Skeletal muscle satellite cell (primary cell): ENCODE results near the gene ZFAND3.
A peak's percentile ranks its signal among the peaks of the same experiment; 100 is the strongest.
"Not testable (repeated sequence)": the region's sequence is repeated elsewhere in the genome, so short reads cannot be mapped to it uniquely, and the experiment has no call there.

Source experiments
- H3K27me3 ChIP-seq: 2 replicates; pipeline ENCODE4 v1.7.0; 2013; ENCODE audit warnings: low read length; ENCODE audit not compliant: control insufficient read depth, insufficient read depth
- H3K36me3 ChIP-seq: 2 replicates; pipeline ENCODE4 v1.7.0; 2013; ENCODE audit warnings: mild to moderate bottlenecking, control low read depth, low read length; ENCODE audit not compliant: insufficient read depth
- H3K4me1 ChIP-seq: 2 replicates; pipeline ENCODE4 v1.7.0; 2013; ENCODE audit warnings: low read length; ENCODE audit not compliant: control insufficient read depth, insufficient read depth
- H3K4me2 ChIP-seq: 2 replicates; pipeline ENCODE4 v1.7.0; 2013; ENCODE audit warnings: mild to moderate bottlenecking, low read length
- H3K4me3 ChIP-seq: 2 replicates; pipeline ENCODE4 v1.7.0; 2013; ENCODE audit warnings: low read length
- H3K9ac ChIP-seq: 2 replicates; pipeline ENCODE4 v1.7.0; 2013; ENCODE audit warnings: mild to moderate bottlenecking, low read depth, low read length, moderate library complexity
- H3K9me3 ChIP-seq: replicated peaks from 2 replicates; pipeline ENCODE4 v1.7.0; 2013; ENCODE audit warnings: mild to moderate bottlenecking, control low read depth, low read length

ZFAND3 gene

GRCh38 chr6:37872373-37872745 lies 52.8 kb downstream of the ZFAND3 start:
- no peak overlapping the region for H3K4me2 ChIP-seq
- H3K27me3 ChIP-seq = no peaks in the 10 kb centered on the region
- no peaks in the 10 kb centered on the region for H3K36me3 ChIP-seq
- no peaks in the 10 kb centered on the region for H3K9me3 ChIP-seq
- H3K9ac ChIP-seq = no peak overlapping the region
- H3K4me3 ChIP-seq = no peak overlapping the region
- H3K4me1 ChIP-seq = peaks cover 21% of the 10 kb centered on the region

- Histone ChIP-seq H3K4me2 (no peak overlapping the region), H3K9me3 (no peaks in the 10 kb centered on the region), H3K9ac (no peak overlapping the region), H3K4me1 (peaks cover 14% of the 10 kb centered on the region), H3K36me3 (no peaks in the 10 kb centered on the region), H3K27me3 (no peaks in the 10 kb centered on the region), H3K4me3 (no peak overlapping the region)
These were observed 55.2 kb downstream of the ZFAND3 start for GRCh38 chr6:37874726-37875125.

GRCh38 chr6:37875561-37876309 lies 56.2 kb downstream of the ZFAND3 start:
- no peaks in the 10 kb centered on the region for H3K9me3 ChIP-seq
- no peak overlapping the region for H3K4me2 ChIP-seq
- H3K4me3 ChIP-seq = no peak overlapping the region
- H3K27me3 ChIP-seq = no peaks in the 10 kb centered on the region
- H3K4me1 ChIP-seq = peaks cover 14% of the 10 kb centered on the region
- H3K36me3 ChIP-seq = no peaks in the 10 kb centered on the region
- no peak overlapping the region for H3K9ac ChIP-seq

- no peak overlapping the region for H3K4me2 ChIP-seq
- H3K9me3 ChIP-seq = no peaks in the 10 kb centered on the region
- H3K4me3 ChIP-seq = no peak overlapping the region
- H3K27me3 ChIP-seq = no peaks in the 10 kb centered on the region
- no peaks in the 10 kb centered on the region for H3K36me3 ChIP-seq
- H3K4me1 ChIP-seq = peaks cover 16% of the 10 kb centered on the region
- H3K9ac ChIP-seq = no peak overlapping the region
These were observed 57.3 kb downstream of the ZFAND3 start for GRCh38 chr6:37876843-37877242.

GRCh38 chr6:37877373-37878149 lies 58.0 kb downstream of the ZFAND3 start:
- Histone ChIP-seq H3K4me3 (no peak overlapping the region), H3K9ac (no peak overlapping the region), H3K4me2 (no peak overlapping the region), H3K36me3 (no peaks in the 10 kb centered on the region), H3K9me3 (no peaks in the 10 kb centered on the region), H3K27me3 (no peaks in the 10 kb centered on the region), H3K4me1 (peaks cover 23% of the 10 kb centered on the region)

- Histone ChIP-seq H3K27me3 (no peaks in the 10 kb centered on the region), H3K9ac (no peak overlapping the region), H3K4me2 (no peak overlapping the region), H3K9me3 (no peaks in the 10 kb centered on the region), H3K4me3 (no peak overlapping the region), H3K36me3 (peaks cover 3% of the 10 kb centered on the region), H3K4me1 (peaks cover 29% of the 10 kb centered on the region)
These were observed 58.7 kb downstream of the ZFAND3 start for GRCh38 chr6:37878150-37878710.

- not testable (repeated sequence) for H3K27me3 ChIP-seq, H3K4me2 ChIP-seq, H3K36me3 ChIP-seq, H3K9me3 ChIP-seq, H3K9ac ChIP-seq, H3K4me3 ChIP-seq
- H3K4me1 ChIP-seq = peaks cover 31% of the 10 kb centered on the region
These were observed 61.1 kb downstream of the ZFAND3 start for GRCh38 chr6:37880602-37881001.

GRCh38 chr6:37882292-37882691 lies 62.8 kb downstream of the ZFAND3 start:
- Histone ChIP-seq H3K4me1 (peaks cover 30% of the 10 kb centered on the region), H3K9ac (no peak overlapping the region), H3K4me3 (no peak overlapping the region), H3K4me2 (peak overlapping the region; percentile 41), H3K27me3 (no peaks in the 10 kb centered on the region), H3K9me3 (no peaks in the 10 kb centered on the region), H3K36me3 (peaks cover 3% of the 10 kb centered on the region)

- Histone ChIP-seq H3K4me3 (no peak overlapping the region), H3K9ac (no peak overlapping the region)
These were observed 63.3 kb downstream of the ZFAND3 start for GRCh38 chr6:37882724-37883413.

GRCh38 chr6:37884548-37884947 lies 65.0 kb downstream of the ZFAND3 start:
- Histone ChIP-seq H3K36me3 (peaks cover 3% of the 10 kb centered on the region), H3K4me2 (no peak overlapping the region)

More at GRCh38 chr6:37882724-37883413, 63.3 kb downstream of the ZFAND3 start:
- no peaks in the 10 kb centered on the region for H3K9me3 ChIP-seq
- H3K4me1 ChIP-seq = peaks cover 24% of the 10 kb centered on the region
- H3K36me3 ChIP-seq = peaks cover 3% of the 10 kb centered on the region
- H3K4me2 ChIP-seq = peak overlapping the region; percentile 60
- H3K27me3 ChIP-seq = no peaks in the 10 kb centered on the region

GRCh38 chr6:37889051-37889450 lies 69.5 kb downstream of the ZFAND3 start:
- Histone ChIP-seq H3K4me2 (peak overlapping the region; percentile 26), H3K4me3 (no peak overlapping the region), H3K36me3 (no peaks in the 10 kb centered on the region), H3K4me1 (peaks cover 13% of the 10 kb centered on the region), H3K9ac (no peak overlapping the region), H3K27me3 (no peaks in the 10 kb centered on the region), H3K9me3 (no peaks in the 10 kb centered on the region)

More at GRCh38 chr6:37884548-37884947, 65.0 kb downstream of the ZFAND3 start:
- Histone ChIP-seq H3K9me3 (no peaks in the 10 kb centered on the region), H3K9ac (no peak overlapping the region), H3K4me1 (peaks cover 29% of the 10 kb centered on the region), H3K27me3 (no peaks in the 10 kb centered on the region), H3K4me3 (no peak overlapping the region)
